IPS-NIHi7 (cell line): Measurements from ENCODE around the gene DPEP1.

Experiments used
- DNase-seq: peaks from one replicate; pipeline ENCODE4 v3.0.0; 2012; ENCODE audit warnings: mixed read lengths; ENCODE audit errors: extremely low spot score

Gene DPEP1

GRCh38 chr16:89599451-89599858 lies 14.0 kb upstream of the DPEP1 start:
- peak; percentile 87 for DNase-seq

GRCh38 chr16:89599902-89600301 lies 13.5 kb upstream of the DPEP1 start:
- DNase-seq: no peak

GRCh38 chr16:89600427-89600826 lies 13.0 kb upstream of the DPEP1 start:
- DNase-seq: no peak

GRCh38 chr16:89600956-89601355 lies 12.5 kb upstream of the DPEP1 start:
- no peak for DNase-seq

GRCh38 chr16:89601906-89602272 lies 11.6 kb upstream of the DPEP1 start:
- DNase-seq: no peak

GRCh38 chr16:89602273-89602951 lies 11.0 kb upstream of the DPEP1 start:
- peak; percentile 73 for DNase-seq

- DNase-seq: no peak
These were observed 10.4 kb upstream of the DPEP1 start for GRCh38 chr16:89602952-89603590.

GRCh38 chr16:89604764-89605163 lies 8.7 kb upstream of the DPEP1 start:
- no peak for DNase-seq

GRCh38 chr16:89605186-89605970 lies 8.1 kb upstream of the DPEP1 start:
- no peak for DNase-seq

- DNase-seq: no peak
These were observed 7.4 kb upstream of the DPEP1 start for GRCh38 chr16:89606006-89606405.

GRCh38 chr16:89607453-89607852 lies 6.0 kb upstream of the DPEP1 start:
- no peak for DNase-seq

- DNase-seq: no peak
These were observed 5.3 kb upstream of the DPEP1 start for GRCh38 chr16:89607937-89608740.

GRCh38 chr16:89610108-89610453 lies 3.4 kb upstream of the DPEP1 start:
- DNase-seq: no peak

- DNase-seq: no peak
These were observed 851 bp upstream of the DPEP1 start for GRCh38 chr16:89612415-89613166.

GRCh38 chr16:89613954-89614459 lies 565 bp downstream of the DPEP1 start:
- no peak for DNase-seq

- no peak for DNase-seq
These were observed 1.7 kb downstream of the DPEP1 start for GRCh38 chr16:89615176-89615575.

GRCh38 chr16:89615596-89616090 lies 2.2 kb downstream of the DPEP1 start:
- peak; percentile 69 for DNase-seq

- DNase-seq: no peak
These were observed 3.2 kb downstream of the DPEP1 start for GRCh38 chr16:89616623-89617022.

GRCh38 chr16:89617036-89617435 lies 3.6 kb downstream of the DPEP1 start:
- DNase-seq: no peak

- no peak for DNase-seq
These were observed 4.9 kb downstream of the DPEP1 start for GRCh38 chr16:89618109-89618998.
